Measurements from ENCODE around the gene ITGA8.
"Not testable (repeated sequence)": the region's sequence is repeated elsewhere in the genome, so short reads cannot be mapped to it uniquely, and the experiment has no call there.

Gene ITGA8

DNA sequence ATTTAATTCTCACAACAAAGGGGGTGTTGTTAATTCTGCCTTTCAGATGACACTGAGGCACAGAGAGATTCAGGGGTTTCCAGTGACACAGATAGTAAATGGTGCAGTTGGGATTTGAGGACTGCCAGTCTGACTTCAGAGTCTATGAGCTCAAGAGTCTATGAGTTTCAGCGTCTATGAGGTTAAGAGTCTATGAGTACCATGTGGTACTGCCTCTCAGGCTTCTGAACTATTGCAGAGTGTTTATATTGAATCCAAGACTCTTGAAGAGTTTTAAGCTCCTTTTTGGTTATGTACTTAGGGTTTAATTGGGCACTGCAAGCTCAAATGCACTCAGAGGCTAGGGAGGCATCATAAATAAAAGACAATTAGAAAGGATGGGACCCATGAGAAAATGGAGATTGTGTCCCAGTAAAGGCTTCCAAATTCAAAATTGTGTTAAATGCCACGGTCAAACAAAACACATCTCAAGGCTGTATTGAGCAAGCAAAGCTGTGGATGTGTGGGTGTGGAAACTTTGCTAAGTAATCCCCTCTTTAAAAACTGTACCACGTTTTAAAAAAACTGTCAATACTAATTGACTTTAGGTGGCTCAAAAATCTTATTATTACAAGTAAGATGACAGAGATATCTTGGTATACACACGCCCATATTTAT, 224.7 kb downstream of the ITGA8 start:
- peak; percentile 11 for DNase-seq (ENCODE audit: low read depth)

DNA sequence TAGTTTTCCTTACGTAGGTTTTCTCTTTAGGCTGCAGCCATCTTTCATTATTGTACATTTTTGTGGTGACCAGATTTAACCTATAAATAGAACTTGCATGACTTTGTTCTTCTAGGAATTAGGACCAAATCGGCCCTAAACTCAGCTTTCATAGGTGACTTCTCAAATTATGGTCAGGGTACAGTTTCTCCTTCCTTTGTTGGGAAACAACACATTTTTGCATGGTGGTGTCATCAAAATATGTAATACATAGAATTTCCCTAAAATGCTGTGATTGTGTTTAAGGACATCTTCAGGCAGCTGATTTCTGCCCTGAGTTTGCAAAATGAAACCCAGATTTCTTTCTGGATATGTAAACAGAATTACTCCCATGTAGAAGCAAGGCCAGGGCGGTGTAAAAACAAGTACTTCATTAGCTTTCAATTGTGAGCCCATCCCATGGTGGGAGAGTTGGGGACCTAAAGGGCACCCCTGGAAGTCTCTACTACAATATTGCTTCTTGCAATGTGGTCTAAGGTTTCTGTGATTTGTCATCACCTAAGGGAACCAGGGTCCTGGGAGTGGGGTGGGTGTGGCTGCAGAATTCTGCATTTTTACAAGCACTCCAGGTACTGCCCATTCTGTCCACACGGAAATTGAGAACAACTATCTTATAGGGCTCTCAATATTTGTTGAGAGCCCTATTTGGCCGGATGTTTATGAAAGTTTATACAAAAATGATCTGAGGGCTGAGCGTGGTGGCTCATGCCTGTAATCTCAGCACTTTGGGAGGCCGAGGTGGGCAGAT, 227.7 kb downstream of the ITGA8 start:
- DNase-seq (ENCODE audit: low read depth) = peak; percentile 14

DNA sequence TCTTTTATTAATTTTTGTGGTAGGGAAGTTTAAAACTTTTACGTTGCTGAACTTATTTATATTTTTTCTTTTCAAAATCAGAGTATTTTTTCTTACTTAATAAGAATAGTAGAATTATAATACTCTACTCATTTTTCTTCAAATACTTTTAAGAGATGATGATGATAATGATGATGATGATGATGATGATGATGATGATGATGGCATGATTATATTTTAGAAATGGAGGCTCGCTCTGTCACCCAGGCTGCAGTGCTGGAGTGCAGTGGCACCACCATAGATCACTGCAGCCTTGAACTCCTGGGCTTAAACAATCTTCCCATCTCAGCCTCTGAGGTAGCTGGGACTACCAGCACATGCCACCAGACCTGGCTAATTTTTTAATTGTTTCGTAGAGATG, 230.3 kb downstream of the ITGA8 start:
- no peak for DNase-seq (ENCODE audit: low read depth)

DNA sequence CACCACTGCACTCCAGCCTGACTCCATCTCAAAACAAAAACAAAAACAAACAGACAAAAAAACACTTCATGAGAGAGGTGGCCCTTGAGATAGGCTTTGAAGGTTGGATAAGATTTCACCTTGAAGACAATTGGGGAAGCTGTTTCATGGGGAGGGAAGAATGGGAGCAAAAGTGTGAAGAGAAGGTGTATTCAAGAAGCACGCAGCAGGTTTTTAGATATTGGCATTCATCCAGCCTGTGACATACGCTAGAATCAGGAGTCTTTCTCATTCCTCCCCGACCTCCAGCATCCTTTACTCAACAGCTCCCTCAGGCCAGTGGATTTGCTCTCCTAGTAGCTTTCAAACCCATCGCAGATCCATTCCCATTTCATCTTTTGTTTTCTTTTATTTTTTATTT, 232.3 kb downstream of the ITGA8 start:
- no peak for DNase-seq (ENCODE audit: low read depth)

DNA sequence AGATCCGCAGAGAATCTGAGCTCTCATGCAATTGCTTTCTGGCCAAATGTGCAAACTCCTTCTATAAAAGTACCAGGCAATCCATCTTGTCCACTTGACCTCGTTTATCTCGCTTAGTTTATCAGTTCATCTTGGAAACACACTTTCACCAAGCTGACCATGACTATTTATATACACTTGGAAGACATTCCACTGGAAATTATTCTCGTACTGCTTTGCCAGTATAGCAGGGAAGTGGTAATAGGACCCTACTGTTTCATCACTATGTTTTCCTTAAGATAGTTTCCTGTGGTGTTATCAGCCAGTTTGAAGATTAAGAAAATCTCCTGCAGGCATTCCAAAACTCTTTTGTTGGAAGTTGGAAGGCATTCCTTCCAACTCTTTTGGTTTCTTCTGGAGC, 233.3 kb downstream of the ITGA8 start:
- DNase-seq (ENCODE audit: low read depth) = peak; percentile 65

DNA sequence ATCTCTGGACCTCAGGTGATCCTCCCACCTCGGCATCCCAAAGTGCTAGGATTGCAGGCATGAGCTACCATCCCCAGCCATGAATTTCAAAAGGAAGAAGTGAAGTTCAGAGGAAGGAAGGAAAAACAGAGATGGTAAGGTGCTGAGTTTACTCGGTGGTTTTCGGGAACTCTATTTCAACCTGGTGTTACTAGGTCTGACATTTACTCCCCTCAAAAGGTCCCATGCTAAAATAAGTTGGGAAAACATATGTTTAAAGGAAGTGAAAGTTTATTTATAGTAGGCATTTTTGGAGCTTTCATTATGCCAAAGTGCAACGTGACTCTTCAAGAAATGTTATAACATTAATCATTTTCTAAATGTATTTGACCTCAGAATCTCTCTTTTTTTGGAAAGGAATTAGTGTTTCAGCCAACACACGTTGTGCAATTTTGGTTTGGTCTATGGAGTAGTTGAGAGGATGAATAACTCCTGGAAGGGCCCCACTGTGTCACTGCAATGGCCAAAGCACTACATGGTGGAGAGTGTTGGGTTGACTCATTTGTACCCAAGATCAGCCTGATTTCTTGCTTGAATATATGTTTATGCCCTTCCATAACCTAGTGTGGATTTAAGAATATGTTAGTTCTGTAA, 233.9 kb downstream of the ITGA8 start:
- peak; percentile 81 for DNase-seq (ENCODE audit: low read depth)

DNA sequence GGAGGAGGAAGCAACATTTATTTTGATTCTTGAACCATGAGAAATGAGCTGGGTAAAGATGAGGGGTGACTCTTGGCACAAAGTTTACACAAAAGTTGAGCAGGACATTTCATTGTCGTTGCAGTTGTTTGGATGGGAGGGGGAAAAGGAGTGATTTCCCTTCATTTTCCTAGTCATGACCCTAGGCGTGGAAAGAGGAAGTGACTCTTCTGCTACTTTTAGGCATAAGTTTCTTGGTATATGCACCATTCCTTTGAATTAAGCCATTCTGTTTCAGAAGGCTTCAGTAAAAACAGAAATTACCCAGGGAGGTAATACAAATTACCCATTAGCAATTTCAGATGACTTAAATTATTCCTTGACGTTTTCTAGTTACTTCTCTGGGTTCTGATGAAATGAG, 234.7 kb downstream of the ITGA8 start:
- no peak for DNase-seq (ENCODE audit: low read depth)

DNA sequence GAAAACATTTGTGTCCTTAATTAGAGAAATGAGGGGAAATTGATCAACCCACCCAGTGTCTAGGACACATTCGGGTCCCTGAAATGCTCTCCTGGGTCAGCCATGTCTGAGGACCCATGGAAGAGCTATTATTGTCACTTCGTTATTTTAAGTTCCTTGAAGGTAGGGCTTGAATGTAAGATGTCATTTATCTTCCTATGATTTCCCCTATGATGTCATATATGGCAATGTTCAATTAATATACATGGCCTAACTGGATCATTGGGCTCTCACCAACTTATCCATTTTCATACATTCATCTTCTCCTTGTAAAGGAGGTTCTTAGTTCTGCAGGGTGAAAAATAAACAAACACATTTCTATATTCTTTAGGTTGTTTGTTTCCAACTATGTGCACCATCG, 235.6 kb downstream of the ITGA8 start:
- no peak for DNase-seq (ENCODE audit: low read depth)

DNA sequence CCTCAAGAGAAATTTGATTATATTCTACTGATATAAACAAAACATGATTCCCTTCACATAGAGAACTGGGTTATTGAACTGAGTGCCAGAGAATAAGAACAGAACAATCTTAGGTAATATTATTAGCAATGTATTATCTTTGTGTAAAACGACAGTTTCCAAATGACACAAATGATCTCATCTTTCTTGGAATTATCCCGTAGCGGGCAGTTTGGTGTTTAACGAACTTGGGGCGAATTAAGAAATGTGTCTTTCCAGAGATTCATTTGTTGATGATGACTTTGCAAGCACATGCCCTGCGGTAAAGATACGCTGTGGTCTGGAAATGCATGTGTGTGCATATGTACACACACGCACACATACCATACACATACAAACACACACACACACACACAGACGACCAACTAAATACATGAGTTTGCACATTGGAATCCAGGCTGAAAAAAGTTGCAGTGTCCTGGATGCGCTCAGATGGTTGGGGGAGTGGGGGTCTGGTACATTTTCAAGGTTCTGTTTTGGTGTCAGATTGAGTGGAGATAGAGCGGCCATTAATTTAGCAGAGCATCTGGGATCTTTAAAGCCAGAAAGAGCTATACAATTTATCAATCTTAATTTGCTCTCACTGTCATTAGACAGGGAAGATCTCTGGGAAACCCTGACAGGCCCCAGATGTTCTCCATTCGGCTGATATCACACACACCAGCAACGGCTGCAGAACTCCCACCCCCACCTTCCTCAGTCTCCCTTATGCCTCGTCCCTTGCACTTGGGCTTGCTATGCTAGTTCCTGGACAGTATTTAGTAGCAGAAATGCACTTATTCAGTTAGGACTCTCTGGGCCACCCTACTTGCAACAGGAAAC, 236.3 kb downstream of the ITGA8 start:
- no peak for DNase-seq (ENCODE audit: low read depth)

DNA sequence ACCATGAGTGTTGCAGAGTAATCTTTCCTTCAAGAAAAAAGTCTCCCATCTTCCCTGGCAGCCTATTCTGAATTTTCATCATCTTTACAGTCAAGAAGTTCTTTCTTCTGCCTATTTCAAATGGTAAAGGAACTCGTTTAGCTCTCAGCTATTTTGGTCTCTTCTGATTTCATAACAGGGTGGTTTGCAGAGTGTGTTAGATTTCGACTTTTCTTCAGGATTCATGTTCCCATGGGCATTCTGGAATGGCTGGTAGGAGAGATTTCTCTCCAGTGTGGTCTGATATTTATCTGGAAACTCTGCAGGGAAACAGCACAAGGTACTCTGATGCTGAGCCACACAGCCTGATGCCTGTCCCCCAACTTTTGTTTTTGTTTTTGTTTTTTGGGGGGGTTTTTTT, 237.6 kb downstream of the ITGA8 start:
- DNase-seq (ENCODE audit: low read depth) = no peak

DNA sequence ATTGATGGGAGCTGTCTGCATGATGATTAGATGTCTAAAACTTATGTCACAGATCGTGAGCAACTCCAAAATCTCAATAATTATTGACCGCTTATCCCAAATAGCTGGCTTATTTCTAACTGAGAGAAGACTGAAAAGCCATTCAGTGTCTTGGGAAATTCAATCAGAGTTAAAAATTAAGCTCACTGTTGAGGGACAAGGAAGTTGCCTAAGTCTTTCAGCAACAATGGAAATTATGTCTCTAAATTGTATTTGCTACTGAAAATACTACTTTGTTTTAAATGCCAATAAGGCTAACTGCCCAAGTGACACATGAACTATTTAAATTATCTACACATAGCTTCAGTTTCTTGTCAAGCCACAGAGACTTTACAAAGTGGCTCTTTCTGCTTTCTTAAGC, 240.8 kb downstream of the ITGA8 start:
- no peak for DNase-seq (ENCODE audit: low read depth)

DNA sequence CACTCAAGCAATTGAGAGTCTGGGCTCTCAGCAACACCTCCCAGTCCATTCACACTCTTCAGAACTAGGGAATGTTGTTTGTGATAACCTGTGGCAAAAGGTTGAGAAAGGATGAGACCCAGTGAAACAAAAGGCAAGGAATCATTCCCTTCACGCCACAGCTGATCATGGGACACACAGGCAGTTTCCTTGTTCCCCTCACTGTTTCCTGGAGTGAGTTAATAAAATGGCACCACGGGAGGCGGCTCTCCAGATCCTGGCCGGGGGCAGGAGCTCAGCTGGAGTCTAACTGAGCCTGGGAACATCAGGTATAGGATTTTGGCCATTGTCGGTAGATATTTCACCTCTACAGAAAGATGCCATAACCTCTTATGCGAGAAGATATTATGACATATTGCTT, 241.3 kb downstream of the ITGA8 start:
- DNase-seq (ENCODE audit: low read depth) = no peak

DNA sequence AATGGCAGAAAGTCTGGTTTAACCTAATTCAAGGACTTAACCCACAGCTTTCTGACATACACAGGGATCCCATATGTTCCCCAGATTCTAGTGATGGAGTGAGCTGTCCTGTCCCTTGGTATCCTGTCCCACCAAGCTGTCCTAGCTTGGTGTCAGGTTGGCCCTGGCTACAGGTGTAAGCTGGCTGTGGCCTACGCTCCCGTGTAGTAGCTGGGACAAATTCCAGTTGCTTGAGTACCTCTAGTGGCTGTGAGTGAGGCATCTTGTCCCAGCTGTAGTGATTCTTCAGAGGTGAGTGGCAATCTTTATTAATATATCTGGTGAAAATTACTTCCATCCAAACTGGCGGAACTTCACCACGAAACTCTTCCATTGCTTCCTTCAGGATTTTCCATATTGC, 243.4 kb downstream of the ITGA8 start:
- no peak for DNase-seq (ENCODE audit: low read depth)

DNA sequence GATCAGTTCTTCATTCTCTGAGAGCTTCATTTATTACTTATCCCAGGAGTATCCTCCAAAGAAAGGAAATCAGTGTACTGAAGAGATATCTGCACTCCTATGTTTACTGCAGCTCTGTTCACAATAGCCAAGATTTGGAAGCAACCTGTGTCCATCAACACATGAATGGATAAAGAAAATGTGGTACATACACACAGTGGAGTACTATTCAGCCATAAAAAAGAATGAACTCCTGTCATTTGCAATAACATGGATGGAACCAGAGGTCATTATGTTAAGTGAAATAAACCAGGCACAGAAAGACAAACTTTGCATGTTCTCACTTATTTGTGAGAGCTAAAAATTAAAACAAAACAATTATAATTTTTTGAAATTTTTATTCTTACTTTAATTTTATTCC, 244.3 kb downstream of the ITGA8 start:
- DNase-seq (ENCODE audit: low read depth) = not testable (repeated sequence)

DNA sequence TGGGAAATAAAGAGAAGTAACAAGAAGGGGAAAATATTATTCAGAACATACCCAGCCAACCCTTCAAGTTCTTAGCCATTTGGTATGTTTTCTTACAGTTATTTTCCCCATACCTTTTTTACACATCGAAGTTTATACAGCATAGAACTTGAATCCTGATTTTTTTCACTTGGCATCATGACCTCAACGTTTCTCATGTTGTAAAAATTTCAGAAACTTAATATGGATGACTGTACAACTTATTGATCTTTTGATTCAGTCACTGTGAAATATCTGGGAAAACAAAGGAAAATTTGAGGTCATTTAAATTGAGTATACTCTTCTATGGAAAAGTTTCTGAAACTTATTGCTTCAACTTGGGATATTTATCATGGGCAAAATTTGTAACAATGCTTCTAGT, 245.1 kb downstream of the ITGA8 start:
- no peak for DNase-seq (ENCODE audit: low read depth)

DNA sequence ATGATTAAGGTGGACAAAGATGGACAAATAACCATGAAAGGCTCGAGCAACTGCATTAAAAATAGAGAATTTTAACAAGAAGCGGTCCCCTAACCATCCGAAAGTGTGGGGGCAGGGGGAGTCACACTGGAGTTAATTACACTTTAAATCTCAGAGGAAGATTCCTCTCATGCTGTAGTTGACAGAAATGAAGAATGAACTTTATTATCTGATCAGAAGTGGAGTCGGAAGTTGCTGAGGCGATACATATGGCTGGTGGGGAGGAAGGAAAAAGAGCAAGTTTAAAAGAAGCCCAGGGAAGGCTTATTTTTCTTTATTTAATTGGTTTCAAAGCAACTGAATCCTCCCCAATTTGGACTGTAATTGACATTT, 246.3 kb downstream of the ITGA8 start:
- DNase-seq (ENCODE audit: low read depth) = no peak

DNA sequence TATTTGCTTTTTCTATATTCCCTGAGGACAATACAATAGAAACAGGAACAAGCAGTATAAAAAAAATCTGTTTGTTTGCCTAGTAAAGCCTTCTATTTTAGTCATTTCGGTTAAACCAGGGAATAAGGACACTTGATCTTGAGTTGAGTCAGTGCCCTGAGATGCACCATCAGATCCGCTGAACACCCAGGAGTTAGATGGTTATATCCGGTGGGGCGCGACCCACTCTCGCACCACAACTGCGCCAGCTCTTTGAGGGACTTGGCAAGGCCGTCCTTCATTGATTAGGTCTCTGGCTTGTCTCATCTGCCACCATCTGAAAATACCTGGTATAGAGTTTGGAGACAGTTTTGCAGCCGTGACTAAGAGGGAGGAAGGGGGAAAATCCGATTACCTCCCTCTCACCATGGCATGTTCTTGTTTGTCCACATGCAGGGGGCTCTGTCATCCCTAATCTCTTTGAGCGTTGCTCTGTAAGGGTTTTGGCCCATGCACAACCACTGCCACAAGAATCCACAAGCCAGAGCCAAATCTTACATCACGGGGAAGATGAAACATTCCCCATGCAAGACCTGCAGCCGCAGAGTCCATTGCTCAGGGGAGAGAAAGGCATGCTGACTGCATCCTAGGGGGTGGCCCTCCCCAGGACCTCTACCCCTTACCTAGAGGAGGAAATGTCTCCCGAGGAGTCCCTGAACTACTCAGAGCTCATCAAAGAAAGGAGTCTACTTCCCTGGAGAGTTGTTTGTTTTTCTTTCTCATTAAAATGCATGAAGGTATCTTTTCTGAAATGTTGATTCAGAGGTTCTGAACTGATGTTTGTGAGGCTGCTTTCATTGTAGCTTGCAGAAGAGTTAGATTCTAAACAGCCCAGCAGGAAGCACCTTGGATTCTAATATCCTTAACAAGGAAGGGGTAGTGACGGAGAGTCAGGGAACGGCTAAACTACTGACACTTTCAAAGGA, 247.0 kb downstream of the ITGA8 start:
- DNase-seq (ENCODE audit: low read depth) = peak; percentile 97

DNA sequence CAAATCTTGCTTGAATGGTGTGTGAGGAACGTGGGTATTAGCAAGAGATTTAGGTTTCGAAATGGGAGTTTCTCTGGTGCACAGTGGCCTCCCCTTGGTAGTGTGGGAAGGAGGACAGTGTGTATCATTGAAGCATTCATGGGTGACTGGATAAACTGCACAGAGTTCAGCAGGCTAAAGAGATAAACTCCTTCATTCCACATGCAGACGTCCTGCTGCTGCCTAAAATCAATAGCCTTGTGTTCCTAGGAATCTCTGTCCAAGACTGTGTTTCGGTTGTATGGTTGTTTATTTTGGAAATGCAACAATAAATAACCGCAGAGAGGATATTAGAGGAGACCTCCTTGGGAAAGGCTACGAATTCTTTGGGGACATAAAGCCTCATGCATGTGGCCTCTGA, 247.7 kb downstream of the ITGA8 start:
- DNase-seq (ENCODE audit: low read depth) = peak; percentile 36

DNA sequence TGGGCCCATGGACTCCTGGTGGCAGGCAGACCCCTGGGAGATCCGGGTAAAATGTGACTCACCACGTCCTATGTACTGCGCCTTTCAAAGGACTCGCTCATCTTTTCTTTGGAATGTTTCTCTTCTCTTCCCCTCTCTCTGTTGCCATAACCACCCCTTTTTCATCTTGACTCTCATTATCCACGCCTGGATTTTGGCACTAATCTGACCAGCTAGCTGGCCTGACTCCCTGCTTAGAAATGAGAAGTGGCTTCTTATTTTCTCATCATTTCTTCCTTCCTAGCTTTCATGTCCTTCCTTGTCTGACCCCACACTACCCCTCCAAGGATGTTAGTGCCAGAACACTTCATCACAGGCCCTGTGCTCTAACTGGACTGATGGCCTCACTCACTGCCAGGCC, 250.6 kb downstream of the ITGA8 start:
- DNase-seq (ENCODE audit: low read depth) = no peak

DNA sequence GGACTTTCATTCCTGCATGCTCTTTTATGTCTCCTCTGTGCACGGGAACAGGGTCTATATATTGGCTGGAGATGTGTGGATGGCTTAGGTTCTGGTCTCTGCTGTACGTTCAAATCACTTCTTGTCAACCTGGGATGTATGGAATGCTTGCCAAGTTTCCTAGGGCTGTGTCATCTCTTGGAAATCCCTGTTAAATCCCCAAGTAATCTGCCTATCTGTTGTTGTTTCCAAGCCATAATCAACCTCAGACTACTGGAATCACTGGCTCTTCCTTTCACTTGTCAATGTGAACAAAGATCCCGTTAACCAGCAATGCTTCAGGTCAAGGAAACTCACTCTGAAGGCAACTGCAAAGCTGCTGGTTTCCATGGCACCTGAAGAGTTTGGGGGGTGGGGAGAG, 255.3 kb downstream of the ITGA8 start:
- DNase-seq (ENCODE audit: low read depth) = peak; percentile 14
